HG03139 (cell line): ENCODE data around the gene LMAN2.
"Not testable (repeated sequence)": the region's sequence is repeated elsewhere in the genome, so short reads cannot be mapped to it uniquely, and the experiment has no call there.

ENCODE experiments used
- ATAC-seq: cut with Tn5 transposase; IDR thresholded peaks from one replicate; pipeline ENCODE4 v1.9.1; 2021; ENCODE audit not compliant: unreplicated experiment

The LMAN2 gene

DNA sequence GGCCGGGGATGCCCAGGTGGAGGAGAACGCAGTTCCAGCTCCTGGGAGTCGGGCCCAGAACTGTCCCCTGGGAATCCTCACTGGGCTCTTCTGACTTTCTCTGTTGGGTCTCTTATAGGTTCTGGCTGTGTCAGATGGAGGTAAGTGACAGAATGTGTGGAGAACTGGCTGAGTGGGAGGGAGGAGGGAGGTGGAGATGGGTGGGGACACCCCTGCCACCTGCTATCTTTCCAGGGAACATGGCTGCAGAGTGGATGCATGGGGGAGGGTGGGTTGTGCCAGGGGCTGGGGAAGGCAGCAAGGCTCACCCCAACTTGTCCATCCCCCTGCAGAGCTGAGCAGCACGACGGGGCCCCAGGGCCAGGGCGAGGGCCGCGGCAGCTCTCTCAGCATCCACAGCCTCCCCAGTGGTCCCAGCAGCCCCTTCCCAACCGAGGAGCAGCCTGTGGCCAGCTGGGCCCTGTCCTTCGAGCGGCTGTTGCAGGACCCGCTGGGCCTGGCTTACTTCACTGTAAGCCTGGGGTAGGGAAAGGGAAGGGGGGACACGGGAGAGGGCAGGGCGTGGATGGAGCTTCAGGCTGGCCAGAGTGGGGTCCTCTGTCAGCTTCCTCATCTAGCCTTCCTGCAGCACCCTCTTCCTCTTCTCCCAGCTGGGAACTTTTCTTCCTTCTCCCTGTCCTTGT is 14.5 kb upstream of the LMAN2 start:
- no peak for ATAC-seq

DNA sequence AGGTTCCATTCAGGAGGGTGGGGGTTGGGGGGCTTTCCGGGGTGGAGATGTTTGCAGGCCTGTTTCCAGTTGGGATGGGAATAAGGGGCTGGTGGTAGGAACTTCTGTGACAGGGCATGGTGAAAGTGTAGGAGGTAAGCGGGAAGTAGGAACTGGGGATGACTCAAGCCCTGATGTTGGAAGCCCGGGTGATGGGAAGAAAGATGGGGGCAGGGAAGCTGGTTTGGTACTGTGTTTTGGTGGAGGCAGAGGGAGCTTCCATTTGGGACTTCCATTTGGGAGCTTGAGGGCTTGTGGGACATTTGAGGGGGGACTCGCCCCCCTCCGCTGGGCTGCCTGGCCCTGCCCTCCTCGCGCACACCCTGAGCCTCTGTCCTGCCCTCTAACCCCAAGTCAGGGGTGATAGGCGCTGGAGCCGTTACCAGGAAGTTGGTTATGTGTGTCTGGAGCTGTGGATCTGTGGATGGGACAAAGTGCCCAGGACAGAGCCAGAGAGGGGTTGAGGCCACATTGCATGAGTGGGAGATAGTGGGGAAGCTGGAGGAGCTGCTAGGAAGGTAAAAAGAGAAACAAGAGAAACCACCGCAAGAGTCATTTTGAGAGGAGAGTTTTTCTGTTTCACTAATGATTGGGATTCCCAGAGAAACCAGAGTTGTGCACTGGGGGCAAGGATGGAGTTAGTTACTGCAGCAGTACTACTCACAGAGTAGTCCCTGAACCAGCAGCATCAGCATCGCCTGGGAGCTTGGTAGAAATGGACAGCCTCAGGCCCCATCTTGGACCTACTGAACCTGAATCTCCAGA is 12.9 kb upstream of the LMAN2 start:
- ATAC-seq, result no peak

DNA sequence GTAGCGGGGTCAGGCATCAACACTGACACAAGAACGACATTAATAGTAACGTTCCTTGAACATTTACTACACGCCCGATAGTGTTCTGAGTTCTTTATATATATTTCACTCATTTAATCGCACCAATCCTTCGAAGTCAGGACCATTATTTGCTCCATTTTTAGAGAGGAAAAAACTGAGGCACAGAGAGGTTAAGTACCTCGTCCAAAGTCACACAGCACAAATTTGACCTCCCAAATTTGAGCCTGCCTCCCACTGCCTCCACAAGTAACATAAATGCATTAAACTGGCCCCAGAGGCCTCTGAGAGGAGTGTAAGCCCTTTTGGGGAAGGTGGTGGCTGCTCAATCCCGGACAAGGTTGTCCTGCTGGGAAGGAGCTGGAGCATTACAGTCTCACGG is 12.1 kb upstream of the LMAN2 start:
- ATAC-seq, result no peak

DNA sequence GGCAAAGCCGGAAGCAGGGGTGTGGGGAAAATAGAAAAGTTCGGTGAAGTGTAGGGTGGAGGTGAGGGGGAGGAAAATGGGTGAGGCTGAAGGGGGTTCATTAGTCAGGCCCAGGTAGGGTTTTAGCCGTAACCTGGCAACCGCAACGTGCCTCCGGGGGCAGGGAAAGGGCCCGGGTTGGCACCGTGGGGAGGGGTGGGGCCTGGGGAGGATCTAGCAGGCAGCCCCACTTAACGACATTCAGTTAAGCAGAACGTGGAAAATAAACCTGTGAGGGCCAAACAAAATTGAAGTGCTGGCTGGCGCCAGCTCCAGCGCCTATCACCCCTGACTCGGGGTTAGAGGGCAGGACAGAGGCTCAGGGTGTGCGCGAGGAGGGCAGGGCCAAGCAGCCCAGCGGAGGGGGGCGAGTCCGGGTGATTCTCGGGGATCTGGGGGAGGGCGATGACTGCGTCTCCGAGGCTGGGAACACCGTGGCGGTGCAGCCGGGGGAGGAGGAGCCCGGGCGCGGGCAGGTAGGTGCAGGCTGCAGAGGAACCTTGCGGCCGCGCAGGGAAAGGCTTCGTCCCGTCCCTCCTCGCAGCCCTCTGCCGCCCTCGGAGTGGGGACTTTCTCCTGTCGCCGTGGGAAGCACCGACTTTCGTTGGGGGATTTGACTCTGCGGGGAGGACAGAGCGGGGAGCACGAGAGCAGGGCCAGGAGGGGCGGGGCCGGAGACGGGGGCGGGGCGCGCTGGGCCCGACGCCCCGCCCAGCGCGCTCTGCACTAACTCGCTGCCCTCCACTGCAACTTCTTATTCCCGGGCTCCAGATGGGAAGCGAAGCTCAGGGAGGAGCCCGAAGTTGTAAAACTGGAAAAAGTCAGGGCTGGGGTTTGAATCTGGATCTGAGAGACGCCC is 11.4 kb upstream of the LMAN2 start:
- ATAC-seq, result no peak

DNA sequence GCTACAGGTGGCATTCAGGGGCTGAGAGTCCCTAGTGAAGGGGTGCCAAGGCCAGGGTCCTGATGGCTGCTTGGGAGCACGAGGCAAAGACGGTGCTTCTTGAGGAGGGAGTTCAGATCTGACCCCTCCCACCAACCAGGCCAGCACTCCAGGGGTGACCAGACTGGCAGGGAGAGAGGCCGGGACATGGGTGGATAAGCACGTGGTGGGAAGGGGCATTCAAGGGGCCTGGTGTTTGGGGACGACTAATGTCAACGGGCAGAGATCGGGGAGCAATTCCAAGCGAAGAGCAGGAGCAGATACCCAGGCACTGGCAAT is 10.8 kb upstream of the LMAN2 start:
- no peak for ATAC-seq

DNA sequence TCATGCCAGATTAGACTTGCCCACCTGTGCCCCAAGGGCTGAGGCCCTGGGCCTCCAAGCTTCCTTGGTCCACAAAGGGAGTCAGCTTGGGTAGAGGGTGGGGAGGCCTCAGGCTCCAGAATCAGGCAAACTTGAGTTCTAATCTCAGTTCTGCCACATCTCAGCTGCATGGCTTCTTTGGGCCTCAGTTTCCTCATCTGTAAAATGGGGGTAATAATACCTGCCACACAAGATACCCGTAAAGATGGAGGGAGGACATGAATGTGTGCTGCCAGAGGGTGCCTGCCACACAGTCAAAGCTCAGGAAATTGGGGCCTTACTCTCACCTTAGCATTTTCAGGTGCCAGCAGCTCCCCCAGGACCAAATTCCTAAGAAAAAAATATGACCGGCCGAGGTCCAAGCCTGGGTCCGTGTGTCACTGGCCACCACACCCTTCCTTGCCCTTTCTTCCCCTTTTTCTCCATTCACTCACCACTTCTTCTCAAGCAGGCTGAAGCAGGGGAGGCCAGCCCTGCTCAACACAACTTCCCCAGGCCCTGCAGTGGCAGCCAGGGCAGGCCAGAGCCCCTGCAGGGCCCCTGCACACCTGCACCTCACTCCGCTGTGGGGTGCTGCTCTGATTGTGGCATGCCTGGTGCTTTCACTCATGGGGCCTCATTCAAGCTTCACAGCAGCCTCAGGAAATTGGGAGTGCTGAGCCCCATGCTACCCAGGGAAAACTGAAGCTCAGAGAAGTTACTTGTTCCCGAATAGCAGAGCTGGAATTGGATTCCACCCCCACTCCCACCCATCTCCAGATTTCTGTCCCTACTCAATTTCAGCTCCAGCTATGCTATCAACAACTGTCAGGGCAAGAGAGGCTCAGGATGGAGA is 10.2 kb upstream of the LMAN2 start:
- ATAC-seq, result no peak

DNA sequence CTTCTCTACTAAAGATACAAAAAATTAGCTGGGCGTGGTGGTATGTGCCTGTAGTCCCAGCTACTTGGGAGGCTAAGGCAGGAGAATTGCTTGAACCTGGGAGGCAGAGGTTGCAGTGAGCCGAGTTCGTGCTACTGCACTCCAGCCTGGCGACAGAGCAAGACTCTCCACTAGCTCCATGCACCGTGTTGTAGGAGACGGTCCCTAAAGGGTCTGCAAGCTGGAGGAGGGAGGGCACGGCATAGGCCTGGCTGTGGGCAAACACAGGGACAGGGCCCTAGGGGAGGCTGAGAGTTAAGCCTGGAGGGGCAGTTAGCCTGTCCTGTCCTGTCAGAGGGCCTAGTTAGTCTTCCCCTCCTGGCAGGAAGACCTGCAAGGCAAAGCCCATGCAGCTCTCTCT is 9.3 kb upstream of the LMAN2 start:
- ATAC-seq, result not testable (repeated sequence)

DNA sequence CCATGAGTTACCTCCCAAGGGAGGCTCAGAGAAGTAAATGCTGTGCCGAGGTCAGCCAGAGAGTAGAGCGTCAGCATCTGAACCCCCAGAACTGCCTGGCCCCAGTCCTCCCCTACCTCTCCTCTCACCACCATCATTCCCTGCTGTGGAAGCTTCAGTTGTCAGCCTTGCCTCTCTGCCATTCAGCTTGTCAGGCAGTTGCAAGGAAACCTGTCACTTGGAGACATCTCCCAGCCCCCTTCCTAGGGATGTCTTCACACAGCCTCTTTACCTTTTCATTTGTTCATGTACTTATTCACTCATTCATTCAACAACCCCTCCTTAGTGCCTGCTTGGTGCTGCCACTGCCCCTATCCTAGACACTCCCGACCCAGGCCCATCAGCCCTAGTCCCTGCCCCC is 8.4 kb upstream of the LMAN2 start:
- no peak for ATAC-seq

DNA sequence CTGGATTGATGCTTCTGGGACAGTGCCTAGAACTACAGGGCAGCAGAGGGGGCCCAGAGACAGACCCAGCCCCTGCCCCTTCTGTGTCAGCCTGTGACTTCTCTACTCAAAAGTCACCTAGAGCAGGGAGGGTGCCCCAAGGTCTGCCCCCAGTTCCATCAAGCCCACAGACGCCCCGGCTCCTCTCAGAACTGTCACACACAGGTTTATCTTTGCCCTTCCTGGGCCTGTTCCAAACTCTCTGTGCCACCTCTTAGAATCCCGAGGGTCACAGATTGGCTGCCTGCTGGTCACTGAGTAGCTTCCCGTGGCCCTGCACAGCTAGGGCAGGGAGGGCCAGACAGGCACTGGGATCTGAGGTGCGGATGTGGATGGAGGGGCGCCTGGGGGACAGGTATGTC is 8.0 kb upstream of the LMAN2 start:
- ATAC-seq, result no peak

DNA sequence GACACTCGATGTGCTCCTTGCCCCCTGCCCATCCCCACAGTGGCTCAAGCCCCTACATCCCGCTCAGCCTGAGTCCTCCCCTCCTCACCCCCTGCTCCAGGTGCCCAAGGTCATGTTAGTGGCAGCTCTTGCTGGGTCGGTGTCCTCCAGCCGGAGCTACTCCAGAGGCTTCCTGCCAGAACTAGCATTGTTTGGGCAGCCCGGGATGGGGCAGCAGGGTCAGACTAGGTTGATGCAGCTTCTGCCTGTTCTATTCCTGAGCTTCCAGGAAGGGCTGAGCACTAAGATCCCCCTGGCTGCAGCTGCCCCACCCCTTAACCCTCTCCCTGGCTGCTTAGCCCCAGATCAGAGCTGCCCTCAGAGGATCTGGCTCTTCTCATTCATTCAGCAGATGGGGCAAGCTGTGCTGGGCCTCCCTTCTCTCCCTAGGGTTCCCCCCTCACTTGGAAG is 6.9 kb upstream of the LMAN2 start:
- no peak for ATAC-seq

DNA sequence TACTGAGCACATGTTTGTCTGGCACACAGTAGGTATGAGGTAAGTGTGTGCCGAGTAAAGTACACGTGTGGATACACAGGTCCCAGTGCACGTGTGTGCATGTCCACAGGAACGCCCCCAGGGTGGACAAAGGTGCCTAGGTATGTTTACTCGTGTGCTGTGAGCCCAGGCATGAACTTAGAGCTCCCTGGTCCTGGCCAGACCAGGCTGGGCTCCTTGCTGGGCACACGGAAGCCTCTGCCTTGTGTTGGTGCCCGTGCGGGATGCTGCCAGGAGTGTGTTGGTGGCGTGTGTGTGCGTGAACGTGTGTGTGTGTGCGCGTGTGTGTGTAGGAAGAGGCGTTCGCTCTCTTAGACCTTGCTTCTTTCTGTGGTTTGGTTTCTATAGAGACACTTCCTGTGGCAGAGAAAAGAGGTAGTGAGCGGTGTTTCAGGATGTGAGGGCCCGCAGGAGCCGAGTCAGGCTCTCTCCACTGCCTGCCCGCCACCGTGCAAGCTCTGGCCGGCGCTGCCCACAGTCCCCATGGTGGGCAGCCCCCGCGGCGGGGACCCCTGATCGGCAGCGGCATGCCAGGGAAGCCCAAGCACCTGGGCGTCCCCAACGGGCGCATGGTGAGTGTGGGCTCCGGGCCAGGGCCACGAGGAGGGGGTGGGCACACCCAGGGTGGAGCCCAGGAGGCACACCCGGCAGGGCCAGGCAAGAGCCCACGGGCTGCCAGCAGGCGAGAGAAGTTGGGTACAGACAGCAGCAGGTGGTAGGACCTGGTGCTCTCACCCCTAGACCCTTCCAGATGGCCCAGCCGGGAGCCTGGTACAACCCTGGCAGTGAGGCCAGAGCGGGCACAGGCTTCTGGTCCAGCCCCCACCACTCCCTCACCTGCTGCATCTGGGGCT is 6.2 kb upstream of the LMAN2 start, which contains the start of gene RGS14:
TSS of gene RGS14 (plus strand) at position 466 of the 893 bp plus-strand sequence. CDS start at position 567, 101 bp downstream.
- peak; percentile 84 for ATAC-seq

DNA sequence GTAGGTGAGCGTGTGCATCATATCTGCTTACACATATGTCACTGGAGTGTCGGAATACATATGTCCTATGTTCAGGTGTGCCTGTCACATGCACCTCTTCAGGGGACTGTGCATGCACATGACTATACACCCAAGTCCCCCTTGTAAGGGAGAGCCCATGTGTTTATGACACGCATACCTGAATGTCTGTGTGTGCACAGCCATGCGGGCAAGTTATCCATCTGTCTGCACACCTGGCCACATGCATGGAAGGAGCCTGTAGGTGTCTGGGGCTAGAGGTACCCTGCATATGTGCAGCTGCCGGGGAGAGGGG is 5.6 kb upstream of the LMAN2 start:
- no peak for ATAC-seq

DNA sequence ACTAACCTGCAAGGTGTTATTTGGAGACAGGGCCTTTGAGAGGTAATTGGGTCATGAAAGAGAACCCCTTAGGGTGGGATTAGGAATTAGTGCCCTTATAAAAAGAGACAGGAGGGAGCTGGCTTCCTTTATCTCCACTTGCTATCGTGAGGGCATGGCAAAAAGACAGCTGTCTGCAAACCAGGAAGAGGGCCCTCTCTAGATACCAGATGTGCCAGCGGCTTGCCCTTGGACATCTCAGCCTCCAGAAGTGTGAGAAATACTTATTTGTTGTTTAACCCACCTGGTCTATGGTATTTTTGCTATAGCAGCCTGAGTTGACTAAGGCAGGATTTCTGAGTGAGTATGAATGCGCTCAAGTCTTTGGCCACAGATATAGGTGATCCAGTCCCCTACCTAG is 5.3 kb upstream of the LMAN2 start:
- ATAC-seq, result no peak

DNA sequence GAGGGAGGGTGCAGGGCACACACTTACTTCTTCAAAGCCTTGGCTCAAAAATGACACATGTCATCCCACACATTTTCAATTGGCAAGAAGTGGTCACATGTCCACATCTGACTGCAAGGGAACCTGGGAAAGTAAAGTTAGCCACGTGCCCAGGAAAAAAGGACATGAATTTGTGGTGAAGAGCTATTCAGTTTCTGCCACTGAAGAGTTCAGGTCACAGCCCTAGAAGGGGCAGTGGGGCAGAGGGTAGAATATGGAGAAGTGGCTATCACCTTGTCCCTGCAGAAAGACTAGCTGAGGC is 4.3 kb upstream of the LMAN2 start:
- ATAC-seq, result no peak

DNA sequence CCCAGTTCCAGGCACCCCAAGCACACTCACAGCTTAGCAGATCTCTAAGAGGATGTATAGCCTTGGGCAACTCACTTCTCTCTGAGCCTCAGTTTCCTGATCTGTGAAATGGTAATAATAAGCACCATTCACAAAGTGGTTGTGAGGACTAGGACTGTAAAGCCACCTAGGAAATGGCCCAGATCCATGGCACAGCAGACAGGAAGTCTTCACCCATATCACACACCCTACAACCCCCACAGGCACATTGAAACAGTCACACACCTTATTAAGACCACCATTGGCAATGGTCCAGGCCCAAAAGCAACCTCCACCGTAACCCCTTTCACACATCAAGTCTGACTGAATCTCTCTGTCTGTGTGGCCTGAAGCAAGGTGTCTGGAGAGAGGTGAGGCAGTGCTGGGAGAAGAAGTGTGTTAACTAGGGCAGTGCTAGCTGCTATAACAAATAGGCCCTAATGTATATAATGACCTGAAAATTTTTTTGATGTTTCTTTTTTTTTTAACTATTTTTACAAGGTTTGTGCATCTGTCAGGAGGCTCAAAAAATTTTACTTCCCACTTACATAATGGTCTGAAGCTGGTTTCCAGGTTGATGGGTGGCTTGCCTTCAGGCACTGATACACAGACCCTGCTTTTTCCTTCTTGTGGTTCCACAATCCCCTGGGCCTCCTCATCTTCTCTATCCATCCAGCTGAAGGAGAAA is 3.8 kb upstream of the LMAN2 start:
- no peak for ATAC-seq

DNA sequence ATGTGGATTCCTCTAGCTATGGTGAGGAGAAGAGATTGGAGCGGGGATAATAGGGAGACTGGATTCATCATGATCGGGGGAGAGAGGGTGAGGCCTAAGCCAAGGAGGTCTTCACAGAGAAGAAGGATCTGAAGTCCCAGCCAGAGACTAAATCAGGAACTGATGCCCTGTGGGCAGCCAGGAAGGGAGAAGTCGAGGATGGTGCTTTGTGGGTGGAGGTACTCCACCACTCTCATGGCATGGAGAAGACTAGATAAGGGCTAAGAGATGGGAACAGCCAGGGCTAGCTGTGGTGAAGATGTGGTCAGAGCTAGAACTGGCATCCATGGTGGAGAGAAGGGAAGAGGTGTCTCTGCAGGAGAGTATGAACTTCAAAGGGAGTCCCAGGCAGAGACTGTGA is 3.2 kb upstream of the LMAN2 start:
- ATAC-seq, result no peak

DNA sequence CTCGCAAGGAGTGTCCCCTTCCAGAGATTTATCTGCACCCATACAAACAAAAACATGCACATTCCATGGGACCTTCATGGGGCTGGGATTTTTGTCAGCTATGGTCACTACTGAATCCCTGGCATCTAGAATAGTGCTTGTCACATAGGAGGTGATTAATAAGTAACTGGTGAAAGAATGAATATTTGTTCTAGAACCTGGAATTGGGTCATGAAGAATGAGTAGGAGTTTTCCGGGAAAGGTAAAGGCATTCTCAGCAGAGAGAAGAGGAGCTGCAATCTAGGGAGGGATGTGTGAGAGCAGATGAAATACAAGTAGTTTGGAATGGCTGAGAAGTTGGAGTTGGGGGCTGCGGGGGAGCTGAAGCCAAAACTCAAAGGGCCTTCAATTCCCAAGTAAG is 2.8 kb upstream of the LMAN2 start:
- ATAC-seq, result no peak

DNA sequence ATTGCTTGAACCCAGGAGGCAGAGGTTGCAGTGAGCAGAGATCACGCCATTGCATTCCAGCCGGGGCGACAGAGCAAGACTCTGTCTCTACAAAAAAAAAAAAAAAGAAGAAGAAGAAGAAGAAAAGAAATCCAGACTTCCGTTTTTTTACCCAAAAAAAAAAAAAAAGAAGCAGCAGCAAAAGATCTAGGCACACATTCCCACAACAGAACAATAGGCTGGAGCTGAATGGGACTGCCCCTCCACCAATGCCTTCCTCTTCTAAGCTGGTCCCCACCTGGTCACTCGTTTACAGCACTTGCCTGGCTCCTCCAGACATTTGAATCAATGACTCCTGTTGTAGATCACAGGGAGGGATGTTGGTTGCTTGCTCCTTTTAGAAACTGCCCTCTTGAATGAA is 1.6 kb upstream of the LMAN2 start:
- ATAC-seq, result no peak

DNA sequence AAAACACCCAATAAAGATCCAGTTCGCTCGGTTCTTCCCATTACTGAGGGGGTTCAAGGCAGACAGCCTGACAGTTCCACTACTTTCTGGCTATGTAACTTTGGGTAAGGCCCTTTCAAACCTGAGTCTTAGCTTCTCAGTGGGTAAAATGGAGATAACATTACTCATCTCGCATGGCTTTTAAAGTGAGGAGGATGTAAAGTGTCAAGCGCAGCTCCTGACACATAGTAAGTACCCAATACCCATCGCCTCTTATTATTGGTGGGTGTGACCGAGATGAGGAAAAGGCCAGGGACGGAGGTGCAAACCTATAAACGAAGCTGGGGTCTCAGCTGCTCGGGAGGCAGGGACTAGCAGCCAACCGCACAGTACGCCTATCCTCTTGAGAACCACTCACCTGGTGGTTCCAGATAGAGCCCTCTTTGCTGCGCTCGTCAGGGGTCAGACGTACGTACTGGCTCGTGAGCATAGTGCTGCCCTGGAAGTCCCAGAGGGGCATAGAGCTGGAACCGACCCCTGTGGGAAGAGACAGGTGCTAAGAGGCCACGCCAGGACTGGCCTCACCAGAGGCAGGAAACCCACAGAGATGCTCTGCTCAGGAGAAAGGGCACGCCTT is 584 bp downstream of the LMAN2 start:
- peak; percentile 6 for ATAC-seq
